ENCODE measurements around the gene TXNRD1.
A peak's percentile ranks its signal among the peaks of the same experiment; 100 is the strongest.

The TXNRD1 gene

DNA sequence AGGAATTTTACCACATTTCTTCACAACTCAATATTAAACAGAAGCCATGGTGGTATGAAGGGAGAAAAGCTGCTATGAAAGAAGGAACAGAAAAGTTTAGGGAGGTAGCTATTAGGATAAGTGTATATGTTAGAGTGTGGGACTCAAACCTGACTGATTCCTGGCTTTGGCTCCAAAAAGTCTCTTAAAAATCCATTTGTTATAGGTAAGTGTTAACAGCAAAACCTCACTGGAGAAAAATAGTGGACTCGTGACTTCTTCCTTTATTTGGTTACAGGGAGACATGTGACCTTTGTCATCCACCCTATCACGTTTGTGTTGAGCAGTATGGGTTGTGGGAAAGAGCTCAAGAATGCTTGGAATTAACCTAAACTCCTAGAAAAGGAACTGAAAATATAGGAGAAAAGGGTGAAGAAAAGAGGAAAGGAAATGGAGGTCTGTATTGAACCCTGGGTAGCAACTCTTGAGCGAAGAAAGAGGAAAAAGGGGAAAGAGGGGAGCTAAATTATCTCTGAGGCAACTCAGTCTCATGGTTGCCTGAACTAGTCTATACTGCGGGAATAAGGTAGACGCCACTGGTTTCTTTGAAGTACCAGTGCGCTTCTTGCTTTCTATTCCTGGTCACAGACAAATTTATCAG lies 84.4 kb downstream of the TXNRD1 start:
- no peak for DNase-seq (ENCODE audit: low read depth in 2 of 2, low spot score in 1 of 2)

- DNase-seq (ENCODE audit: low read depth in 2 of 2, low spot score in 1 of 2), result peak; percentile 76 to 78
These were observed 88.1 kb downstream of the TXNRD1 start, which contains the start of gene EID3 for GRCh38 chr12:104303538-104304151. EID3 (plus strand) TSS chr12:104303739; CDS start chr12:104303935, 196 bp downstream.

GRCh38 chr12:104304261-104305009 lies 88.9 kb downstream of the TXNRD1 start:
- no peak for DNase-seq (ENCODE audit: low read depth in 2 of 2, low spot score in 1 of 2)

- DNase-seq (ENCODE audit: low read depth in 2 of 2, low spot score in 1 of 2), result no peak
These were observed 89.8 kb downstream of the TXNRD1 start for GRCh38 chr12:104305349-104305748.

DNA sequence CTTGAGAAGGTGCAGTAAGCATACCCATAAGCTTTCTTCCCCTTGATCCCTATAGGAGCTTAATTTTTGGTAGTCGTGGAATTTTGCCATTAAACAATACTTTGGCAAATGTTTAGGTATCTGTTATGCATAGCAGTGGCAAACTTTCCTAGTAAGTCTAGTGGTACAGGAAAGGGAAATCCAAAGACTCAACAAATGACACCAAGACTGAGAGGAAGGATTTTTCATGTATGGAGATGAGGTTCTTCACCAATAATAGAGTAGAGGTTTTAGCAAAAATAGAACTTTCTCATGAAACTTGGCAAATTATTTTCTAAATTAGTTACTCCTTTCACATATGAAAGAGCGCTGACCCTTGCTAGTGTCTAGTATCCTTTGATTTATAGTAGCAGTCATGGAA lies 90.8 kb downstream of the TXNRD1 start:
- no peak for DNase-seq (ENCODE audit: low read depth in 2 of 2, low spot score in 1 of 2)

DNA sequence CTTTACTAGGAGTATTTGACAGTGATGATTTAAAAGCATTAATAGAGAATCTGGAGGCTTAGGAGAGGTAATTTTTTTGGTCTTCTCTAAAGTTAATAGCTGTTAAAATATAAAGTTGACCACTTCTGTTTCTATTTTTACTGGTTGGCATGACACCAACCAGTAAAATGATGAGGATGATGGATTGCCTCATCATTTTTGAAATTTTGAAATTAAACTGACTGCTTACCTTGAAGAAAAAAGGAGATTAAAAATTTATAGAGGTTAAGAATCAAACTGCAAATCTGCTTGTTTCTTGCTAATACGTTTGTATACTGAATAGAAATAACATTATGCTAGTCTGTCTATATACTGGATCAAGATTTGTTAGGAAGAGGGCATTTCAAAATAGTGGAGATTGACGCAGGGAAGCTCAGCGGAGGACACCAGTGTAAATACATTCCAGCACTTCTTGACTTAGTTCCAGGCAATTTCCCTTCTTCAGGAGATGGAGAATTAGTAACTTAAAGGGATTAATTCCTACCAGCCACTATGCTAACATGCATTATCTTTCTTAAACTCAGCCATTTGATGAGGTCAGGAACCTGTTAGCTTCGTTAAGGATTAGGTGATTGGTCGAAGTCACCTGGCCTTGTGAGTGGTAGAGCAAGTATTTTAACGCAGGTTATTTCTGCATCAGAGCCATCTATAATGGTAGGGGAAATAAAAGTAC lies 91.5 kb downstream of the TXNRD1 start:
- no peak for DNase-seq (ENCODE audit: low read depth in 2 of 2, low spot score in 1 of 2)

DNA sequence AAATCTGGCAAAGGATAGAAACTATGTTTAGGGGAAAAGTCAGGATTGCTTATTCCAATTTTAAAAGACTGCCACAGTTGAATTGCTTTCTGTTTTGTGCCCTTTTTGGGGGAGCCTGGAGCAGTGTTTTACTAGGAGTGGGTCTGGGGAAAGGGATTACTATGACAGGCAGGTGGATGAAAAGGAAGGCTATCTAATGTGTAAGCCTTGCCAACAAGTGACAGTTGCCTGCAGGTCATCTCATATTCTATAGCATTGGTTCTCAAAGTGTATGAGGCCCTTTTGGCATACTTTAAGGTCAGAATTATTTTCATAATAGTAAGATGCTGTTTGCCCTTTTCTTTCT lies 92.0 kb downstream of the TXNRD1 start:
- no peak for DNase-seq (ENCODE audit: low read depth in 2 of 2, low spot score in 1 of 2)

GRCh38 chr12:104309446-104309993 lies 93.9 kb downstream of the TXNRD1 start:
- no peak for DNase-seq (ENCODE audit: low read depth in 2 of 2, low spot score in 1 of 2)

DNA sequence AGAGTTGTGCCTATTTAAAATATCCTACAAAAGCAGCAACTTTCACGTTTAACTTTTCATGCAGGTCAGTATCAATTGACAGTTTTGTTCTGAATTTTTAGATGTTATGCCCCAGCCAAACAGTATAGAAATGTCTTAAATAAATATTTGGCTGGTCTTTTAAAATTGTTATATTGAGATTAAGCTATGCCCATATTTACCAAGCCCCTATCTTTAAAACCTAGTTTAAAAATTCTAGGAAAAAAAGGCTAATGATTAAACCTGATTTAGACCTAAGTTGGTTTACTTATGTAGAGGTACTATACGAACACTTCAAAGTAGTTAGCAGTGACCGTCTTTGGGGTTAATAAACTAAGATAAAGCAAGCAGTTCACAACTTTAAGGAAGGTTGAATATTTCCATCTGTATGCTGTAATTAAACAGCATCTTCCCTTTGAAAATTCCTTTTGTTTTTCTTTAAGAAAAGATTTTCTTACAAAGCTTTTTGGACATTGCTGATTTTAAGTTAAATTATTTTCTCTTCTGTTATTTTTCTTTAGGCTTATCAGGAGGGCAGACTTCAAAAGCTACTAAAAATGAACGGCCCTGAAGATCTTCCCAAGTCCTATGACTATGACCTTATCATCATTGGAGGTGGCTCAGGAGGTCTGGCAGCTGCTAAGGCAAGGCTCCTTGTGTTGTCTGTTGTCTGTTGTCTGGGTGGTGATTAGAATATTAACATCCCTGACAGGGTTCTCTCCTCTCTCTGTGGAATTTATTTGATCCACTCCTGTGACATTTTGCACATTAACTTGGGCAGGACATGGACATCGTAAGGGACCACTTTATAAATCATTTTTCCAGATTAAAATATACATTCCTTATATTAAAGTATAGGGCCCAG lies 95.4 kb downstream of the TXNRD1 start:
- no peak for DNase-seq (ENCODE audit: low read depth in 2 of 2, low spot score in 1 of 2)

DNA sequence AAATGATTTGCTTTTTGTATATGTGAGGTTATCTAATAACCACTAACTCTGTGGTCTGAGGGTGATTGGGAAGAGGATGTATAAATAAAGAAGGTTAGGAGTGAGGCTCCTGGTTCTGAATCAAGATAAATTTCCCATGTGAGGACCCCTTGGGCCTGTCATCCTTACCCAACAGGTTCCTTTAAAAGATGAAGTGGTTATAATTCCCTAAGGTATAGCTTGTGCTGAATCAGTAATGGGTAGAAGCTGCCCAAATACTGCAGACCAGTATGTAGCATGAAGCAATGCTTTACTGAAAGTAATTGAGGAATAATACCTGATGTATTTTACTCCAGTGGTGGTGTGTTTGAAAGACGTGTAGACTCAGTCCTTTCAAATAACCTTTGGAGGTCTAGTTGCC lies 96.6 kb downstream of the TXNRD1 start:
- DNase-seq (ENCODE audit: low read depth in 2 of 2, low spot score in 1 of 2), result no peak

DNA sequence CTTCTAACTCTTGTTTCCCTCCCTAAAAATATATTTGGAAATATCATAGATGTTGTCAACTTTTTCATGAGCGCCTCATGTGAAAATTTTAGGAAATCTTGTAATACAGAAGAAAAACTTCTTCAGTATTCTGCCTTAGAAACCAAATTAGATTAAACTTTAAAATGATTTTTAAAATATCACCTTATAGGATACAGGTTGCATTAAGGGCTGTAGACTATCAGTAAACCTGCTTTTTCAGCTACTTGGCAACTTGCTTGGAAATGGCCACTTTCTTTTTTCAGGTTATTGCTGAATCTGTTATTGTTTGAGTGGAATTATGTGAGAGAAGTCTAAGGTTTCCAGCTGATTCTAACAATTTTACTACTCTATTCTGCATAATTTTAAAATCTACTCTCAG lies 97.1 kb downstream of the TXNRD1 start:
- no peak for DNase-seq (ENCODE audit: low read depth in 2 of 2, low spot score in 1 of 2)

- no peak for DNase-seq (ENCODE audit: low read depth in 2 of 2, low spot score in 1 of 2)
These were observed 98.1 kb downstream of the TXNRD1 start for GRCh38 chr12:104313568-104314241.

GRCh38 chr12:104314242-104314614 lies 98.6 kb downstream of the TXNRD1 start:
- DNase-seq (ENCODE audit: low read depth in 2 of 2, low spot score in 1 of 2), result no peak

DNA sequence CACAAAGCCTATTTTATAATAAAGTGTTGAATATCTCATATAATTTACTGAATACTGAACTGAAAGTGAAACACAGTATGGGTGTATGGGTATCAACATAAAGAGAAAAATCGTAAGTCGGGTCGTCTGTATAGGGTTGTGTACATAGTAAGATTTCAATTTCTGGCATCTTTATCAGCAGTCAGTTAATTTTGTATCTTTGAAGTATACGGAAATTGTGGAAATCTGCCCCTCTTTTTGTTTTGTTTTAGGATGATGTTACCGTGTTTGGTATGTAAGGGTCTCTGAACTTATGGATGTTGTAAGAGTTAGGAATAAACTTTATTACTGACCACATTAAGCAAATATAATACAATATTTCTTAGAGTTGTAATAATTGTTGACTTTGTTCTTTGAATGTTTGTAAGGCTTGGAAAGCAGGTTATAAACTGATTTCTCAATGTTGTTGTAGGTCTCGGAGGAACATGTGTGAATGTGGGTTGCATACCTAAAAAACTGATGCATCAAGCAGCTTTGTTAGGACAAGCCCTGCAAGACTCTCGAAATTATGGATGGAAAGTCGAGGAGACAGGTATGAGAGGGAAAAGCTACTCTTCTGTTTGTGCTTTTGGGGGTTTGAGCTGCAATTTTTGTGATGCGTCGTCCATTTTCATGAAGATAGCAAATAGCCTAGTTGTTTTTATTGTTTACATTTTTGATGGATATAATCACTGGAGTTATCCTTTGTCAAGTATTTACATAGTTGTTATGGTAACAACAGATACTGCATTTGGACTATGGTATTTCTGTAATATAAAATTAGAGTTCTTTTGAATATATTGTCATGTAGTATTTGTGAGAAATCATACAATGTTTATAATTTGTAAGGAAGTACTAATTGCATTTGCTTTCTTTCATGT lies 100.0 kb downstream of the TXNRD1 start:
- no peak for DNase-seq (ENCODE audit: low read depth in 2 of 2, low spot score in 1 of 2)

DNA sequence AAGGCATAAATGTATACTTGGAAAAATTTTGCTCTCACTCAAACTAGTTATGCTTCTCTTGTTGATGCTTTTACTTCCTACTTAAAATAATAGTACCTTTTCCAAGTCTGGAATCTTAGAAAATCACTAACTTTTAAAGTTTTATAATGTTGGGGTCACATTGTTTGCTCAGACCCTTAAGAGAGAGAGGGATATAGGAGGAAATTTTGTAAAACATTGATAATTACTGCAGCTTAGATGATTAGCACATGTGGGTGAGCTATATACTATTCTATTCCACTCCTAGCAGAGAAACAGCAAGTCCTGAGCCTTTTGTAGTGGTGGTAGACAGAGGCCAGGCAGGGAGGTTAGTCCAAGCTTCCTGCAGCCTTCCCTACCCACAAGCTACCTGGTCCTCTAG lies 101.4 kb downstream of the TXNRD1 start:
- no peak for DNase-seq (ENCODE audit: low read depth in 2 of 2, low spot score in 1 of 2)

- DNase-seq (ENCODE audit: low read depth in 2 of 2, low spot score in 1 of 2), result no peak
These were observed 102.1 kb downstream of the TXNRD1 start for GRCh38 chr12:104317538-104318210.

- no peak for DNase-seq (ENCODE audit: low read depth in 2 of 2, low spot score in 1 of 2)
These were observed 103.4 kb downstream of the TXNRD1 start for GRCh38 chr12:104319028-104319427.

DNA sequence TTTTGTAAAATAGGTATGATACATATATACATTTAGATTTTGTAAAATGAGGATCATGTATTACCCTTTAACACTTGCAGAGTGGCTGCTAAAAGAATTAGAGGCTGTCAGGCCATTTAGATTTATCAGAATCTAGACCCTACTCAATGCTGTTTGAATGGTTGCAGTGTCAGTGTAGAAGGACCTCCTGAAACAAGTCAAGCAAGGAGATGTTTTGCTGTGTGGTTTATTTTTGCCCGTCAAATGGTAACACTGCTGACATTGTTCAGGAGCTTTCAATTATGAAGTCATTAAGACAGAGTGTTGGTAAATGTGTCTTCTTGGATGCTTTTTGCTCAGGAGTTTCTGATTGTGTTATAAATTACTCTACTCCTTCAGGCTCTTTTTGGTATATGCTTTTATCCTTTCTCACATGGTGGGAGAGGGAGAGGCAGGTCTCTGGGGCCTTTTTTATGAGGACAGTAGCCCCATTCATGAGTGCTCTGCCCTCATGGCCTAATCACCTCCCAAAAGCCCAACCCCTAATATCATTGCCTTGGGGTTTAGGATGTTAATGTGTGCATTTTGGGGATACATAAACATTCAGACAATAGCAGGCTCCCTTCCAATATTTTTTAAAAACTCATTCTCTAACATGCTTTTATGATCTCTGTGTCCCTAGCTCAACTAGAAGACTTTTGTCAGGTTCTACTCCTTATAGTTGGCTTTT lies 104.5 kb downstream of the TXNRD1 start:
- no peak for DNase-seq (ENCODE audit: low read depth in 2 of 2, low spot score in 1 of 2)
